Mesenchymal stem cell (in vitro differentiated cells and primary cell): Measurements from ENCODE around the gene RRP9.
A peak's percentile ranks its signal among the peaks of the same experiment; 100 is the strongest.

ENCODE experiments used
- DNase-seq: peaks from one replicate; pipeline ENCODE4 v3.0.0-alpha.2; 2013
- H2AFZ ChIP-seq: one replicate; pipeline ENCODE4 v1.6.1; 2013; ENCODE audit warnings: low read depth, mild to moderate bottlenecking, control low read depth, inconsistent platforms, low read length, moderate library complexity
- H2AK5ac ChIP-seq: 2 replicates; pipeline ENCODE4 v1.6.1; 2013; ENCODE audit warnings: low read length, moderate library complexity, mild to moderate bottlenecking, inconsistent platforms; ENCODE audit not compliant: severe bottlenecking
- H2BK120ac ChIP-seq: one replicate; pipeline ENCODE4 v1.6.1; 2013; ENCODE audit warnings: low read depth, mild to moderate bottlenecking, inconsistent platforms, low read length, moderate library complexity
- H2BK12ac ChIP-seq, 2 experiments: one replicate each; pipeline ENCODE4 v1.6.1; 2013; ENCODE audit warnings: inconsistent platforms in 2 of 2, low read length in 2 of 2, mild to moderate bottlenecking in 2 of 2, moderate library complexity in 2 of 2, control low read depth in 1 of 2
- H2BK15ac ChIP-seq: one replicate; pipeline ENCODE4 v1.6.1; 2013; ENCODE audit warnings: mild to moderate bottlenecking, low read depth, inconsistent platforms; ENCODE audit not compliant: poor library complexity, severe bottlenecking
- H2BK5ac ChIP-seq: 2 replicates; pipeline ENCODE4 v1.6.1; 2013; ENCODE audit warnings: low read depth, mild to moderate bottlenecking, low read length, control low read depth, inconsistent platforms; ENCODE audit not compliant: poor library complexity, severe bottlenecking
- H3K14ac ChIP-seq, 2 experiments: one replicate each; pipeline ENCODE4 v1.6.1; 2013; ENCODE audit warnings: inconsistent platforms in 2 of 2, low read length in 2 of 2, control low read depth in 1 of 2, mild to moderate bottlenecking in 1 of 2, moderate library complexity in 1 of 2
- H3K18ac ChIP-seq, 2 experiments: one replicate each; pipeline ENCODE4 v1.6.1; 2013; ENCODE audit warnings: inconsistent platforms in 2 of 2, low read length in 2 of 2, control low read depth in 1 of 2, low read depth in 1 of 2, mild to moderate bottlenecking in 1 of 2
- H3K23ac ChIP-seq, 2 experiments: one replicate each; pipeline ENCODE4 v1.6.1; 2013; ENCODE audit warnings: inconsistent platforms in 2 of 2, low read length in 2 of 2, mild to moderate bottlenecking in 2 of 2, moderate library complexity in 2 of 2, control low read depth in 1 of 2
- H3K27ac ChIP-seq: 2 replicates; pipeline ENCODE4 v1.5.1; 2013; ENCODE audit warnings: mild to moderate bottlenecking, moderate library complexity, low read length, control low read depth, inconsistent platforms; ENCODE audit not compliant: poor library complexity, severe bottlenecking
- H3K27me3 ChIP-seq, 2 experiments: 2 replicates each; pipeline versions ENCODE4 v1.6.1 to v1.7.0; 2013; ENCODE audit warnings: low read length in 2 of 2, mild to moderate bottlenecking in 2 of 2, moderate library complexity in 2 of 2, control low read depth in 1 of 2, inconsistent platforms in 1 of 2; ENCODE audit not compliant: control insufficient read depth in 1 of 2, insufficient read depth in 1 of 2
- H3K36me3 ChIP-seq, 2 experiments: 2 replicates each; pipeline versions ENCODE4 v1.6.1 to v1.7.0; 2013; ENCODE audit warnings: low read length in 2 of 2, control low read depth in 1 of 2, inconsistent platforms in 1 of 2, low read depth in 1 of 2, mild to moderate bottlenecking in 1 of 2; ENCODE audit not compliant: insufficient read depth in 2 of 2, control insufficient read depth in 1 of 2
- H3K4ac ChIP-seq, 2 experiments: one replicate each; pipeline ENCODE4 v1.6.1; 2013; ENCODE audit warnings: inconsistent platforms in 2 of 2, low read length in 2 of 2, mild to moderate bottlenecking in 2 of 2, moderate library complexity in 2 of 2, control low read depth in 1 of 2, low read depth in 1 of 2
- H3K4me1 ChIP-seq: 2 replicates; pipeline ENCODE4 v1.6.1; 2013; ENCODE audit warnings: low read depth, low read length, control low read depth; ENCODE audit not compliant: control insufficient read depth, insufficient read depth
- H3K4me2 ChIP-seq: 2 replicates; pipeline ENCODE4 v1.6.1; 2013; ENCODE audit warnings: low read length, mild to moderate bottlenecking, inconsistent platforms; ENCODE audit not compliant: poor library complexity, severe bottlenecking
- H3K4me3 ChIP-seq, 2 experiments: 2 replicates each; pipeline versions ENCODE4 v1.5.1 to v1.7.0; 2013; ENCODE audit warnings: low read length in 2 of 2, mild to moderate bottlenecking in 2 of 2, control low read depth in 1 of 2, low read depth in 1 of 2; ENCODE audit not compliant: insufficient read depth in 1 of 2
- H3K79me1 ChIP-seq: replicated peaks from 2 replicates; pipeline ENCODE4 v1.6.1; 2013; ENCODE audit warnings: mild to moderate bottlenecking, control low read depth, low read length, inconsistent platforms; ENCODE audit not compliant: poor library complexity, severe bottlenecking
- H3K9ac ChIP-seq: 2 replicates; pipeline ENCODE4 v1.7.0; 2013; ENCODE audit warnings: mild to moderate bottlenecking, low read length, moderate library complexity
- H3K9me3 ChIP-seq: 2 replicates; pipeline ENCODE4 v1.7.0; 2013; ENCODE audit warnings: mild to moderate bottlenecking, low read length; ENCODE audit not compliant: control insufficient read depth
- H4K8ac ChIP-seq: one replicate; pipeline ENCODE4 v1.6.1; 2013; ENCODE audit warnings: inconsistent platforms, mild to moderate bottlenecking, low read length, moderate library complexity
- H4K91ac ChIP-seq: one replicate; pipeline ENCODE4 v1.6.1; 2013; ENCODE audit warnings: mild to moderate bottlenecking, low read length, inconsistent platforms
- WGBS: methylation state at CpG from one replicate; pipeline ENCODE4 v1.1.7; 2013; ENCODE audit warnings: mixed read lengths; 5-methylcytosine and 5-hydroxymethylcytosine counted together

RRP9 gene

GRCh38 chr3:51943451-51944391 lies 2.0 kb upstream of the RRP9 start:
- Histone ChIP-seq H3K14ac (no peak overlapping the region), H3K27ac (no peak overlapping the region), H3K36me3 (peaks cover 45 to 55% of the 10 kb centered on the region in 2 experiments), H3K27me3 (no peaks in the 10 kb centered on the region), H3K18ac (no peak overlapping the region), H2BK12ac (peak overlapping the region; percentile 51 to 70), H2AFZ (no peak overlapping the region), H4K91ac (peak overlapping the region; percentile 72), H4K8ac (peak overlapping the region; percentile 95), H3K79me1 (peaks cover 14% of the 10 kb centered on the region), H3K9me3 (no peaks in the 10 kb centered on the region), H3K4ac (peak overlapping the region; percentile 5 to 85), H3K9ac (peak overlapping the region; percentile 97), H3K4me3 (peak overlapping the region in 1 of 2 experiments; percentile 81), H3K4me2 (no peak overlapping the region), H3K4me1 (peaks cover 22% of the 10 kb centered on the region), H3K23ac (no peak overlapping the region), H2AK5ac (peak overlapping the region; percentile 50), H2BK120ac (no peak overlapping the region), H2BK5ac (no peak overlapping the region), H2BK15ac (no peak overlapping the region)
- DNase-seq = no peak
- 98% methylated on average over 21 of the region's 21 CpGs for WGBS

- Histone ChIP-seq H2BK5ac (no peak overlapping the region), H3K4ac (peak overlapping the region; percentile 85 to 97), H3K14ac (peak overlapping the region in 1 of 2 experiments; percentile 87), H3K4me2 (peak overlapping the region; percentile 60), H4K91ac (peak overlapping the region; percentile 83), H3K9ac (peak overlapping the region; percentile 97), H2AFZ (peak overlapping the region; percentile 99), H3K79me1 (peaks cover 23% of the 10 kb centered on the region), H2AK5ac (peak overlapping the region; percentile 54), H2BK15ac (peak overlapping the region; percentile 50), H3K18ac (peak overlapping the region; percentile 88 to 93), H3K4me3 (peak overlapping the region; percentile 38 to 81), H3K9me3 (no peaks in the 10 kb centered on the region), H3K27me3 (no peaks in the 10 kb centered on the region), H3K27ac (peak overlapping the region; percentile 66), H2BK120ac (peak overlapping the region; percentile 9), H2BK12ac (peak overlapping the region; percentile 51 to 70), H4K8ac (peak overlapping the region; percentile 95), H3K23ac (peak overlapping the region in 1 of 2 experiments; percentile 56), H3K36me3 (peaks cover 47 to 55% of the 10 kb centered on the region in 2 experiments), H3K4me1 (peaks cover 19% of the 10 kb centered on the region)
- peak; percentile 44 for DNase-seq
- WGBS = 72% methylated on average over 15 of the region's 17 CpGs
Observed at GRCh38 chr3:51942603-51943450, 1.1 kb upstream of the RRP9 start.

DNA sequence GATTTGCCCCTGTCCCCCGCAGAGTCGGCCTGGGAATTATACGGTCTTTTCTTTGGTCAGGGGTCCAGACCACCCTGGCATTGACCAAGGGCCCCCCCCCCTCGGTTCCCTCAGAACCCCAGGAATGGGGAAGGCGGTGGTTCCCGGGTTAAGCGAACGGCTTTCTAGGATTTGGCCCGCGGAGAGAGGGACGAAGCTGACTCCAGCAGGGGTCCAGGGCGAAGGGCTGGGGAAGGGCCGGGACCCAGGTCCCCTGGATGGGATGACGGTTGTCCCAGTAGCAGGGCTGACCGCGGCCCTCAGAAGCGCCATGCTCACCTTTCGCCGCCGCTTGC lies 274 bp downstream of the RRP9 start:
- Histone ChIP-seq H3K4me1 (peaks cover 19% of the 10 kb centered on the region), H3K36me3 (peaks cover 53 to 55% of the 10 kb centered on the region in 2 experiments), H3K14ac (no peak overlapping the region), H2BK12ac (no peak overlapping the region), H3K79me1 (peaks cover 31% of the 10 kb centered on the region), H2BK120ac (no peak overlapping the region), H3K27ac (no peak overlapping the region), H2AK5ac (no peak overlapping the region), H3K4me3 (peak overlapping the region; percentile 84 to 94), H4K8ac (no peak overlapping the region), H3K27me3 (no peaks in the 10 kb centered on the region), H3K9me3 (no peaks in the 10 kb centered on the region), H2BK15ac (no peak overlapping the region), H3K4me2 (peak overlapping the region; percentile 96), H2AFZ (no peak overlapping the region), H2BK5ac (no peak overlapping the region), H3K18ac (peak overlapping the region in 1 of 2 experiments; percentile 4), H3K4ac (no peak overlapping the region), H3K23ac (peak overlapping the region in 1 of 2 experiments; percentile 78), H3K9ac (peak overlapping the region; percentile 93), H4K91ac (no peak overlapping the region)
- DNase-seq = no peak
- WGBS = under 1% methylated on average over 19 of the region's 20 CpGs
